Measurements from ENCODE around the gene ESRRG. TPM values are rescaled to one million over a fixed set of nuclear protein-coding genes. Genes with fewer than 3 reads are reported as not detected.

Gene ESRRG
- total RNA-seq, 2 donors from 2014 or later, result 5.1 to 6.7 TPM

DNA sequence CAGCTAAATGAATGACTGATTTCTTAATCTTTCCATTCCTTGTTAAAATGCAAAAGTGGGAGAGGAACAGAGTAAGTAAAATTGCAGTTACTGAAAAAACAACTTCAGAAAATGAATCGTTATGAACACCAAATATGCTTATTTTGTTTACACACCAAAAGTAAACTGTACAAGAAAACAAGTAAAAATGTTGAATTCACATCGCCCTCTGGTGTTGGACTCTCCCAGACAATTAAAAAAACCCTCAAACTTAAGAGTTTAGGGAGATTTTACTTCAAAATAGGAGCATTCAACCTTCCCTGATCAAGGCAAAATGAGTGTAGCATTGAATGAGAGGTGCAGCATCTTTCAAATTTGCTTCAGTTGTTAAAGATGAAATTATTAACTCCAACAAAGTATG lies 19.4 kb upstream of the ESRRG start:
- WGBS, 2 experiments (ENCODE audit: insufficient coverage in 1 of 2, insufficient read length in 1 of 2), result 41% methylated on average over 2 of the region's 2 CpGs; no CpG with 5 or more reads in 1 of the 2 experiments
- H3K27ac ChIP-seq (ENCODE audit: low read depth, low read length), result no peak overlapping the region
- Mint-ChIP-seq H3K4me3 (no peak overlapping the region), H3K27ac (no peak overlapping the region), H3K27me3 (ENCODE audit: insufficient read depth) (no peaks in the 10 kb centered on the region), H3K9me3 (no peaks in the 10 kb centered on the region), H3K4me1 (peaks cover 25% of the 10 kb centered on the region), H3K36me3 (ENCODE audit: low read depth) (no peaks in the 10 kb centered on the region)
- H3K4me3 ChIP-seq (ENCODE audit: low read length), result no peak overlapping the region
- no peaks in the 10 kb centered on the region for H3K36me3 ChIP-seq (ENCODE audit: control insufficient read depth, insufficient read depth, low read length)
- H3K4me1 ChIP-seq (ENCODE audit: control insufficient read depth, insufficient read depth, low read length), result no peaks in the 10 kb centered on the region
- DNase-seq, result no peak
- no peak overlapping the region for H3K9ac ChIP-seq (ENCODE audit: extremely low read depth, low read length, poor library complexity, severe bottlenecking)
- no peaks in the 10 kb centered on the region for H3K9me3 ChIP-seq (ENCODE audit: control insufficient read depth, low read length)
- no peaks in the 10 kb centered on the region for H3K27me3 ChIP-seq (ENCODE audit: control insufficient read depth, insufficient read depth, low read length, poor library complexity, severe bottlenecking)
- TF ChIP-seq, protein P1, sequence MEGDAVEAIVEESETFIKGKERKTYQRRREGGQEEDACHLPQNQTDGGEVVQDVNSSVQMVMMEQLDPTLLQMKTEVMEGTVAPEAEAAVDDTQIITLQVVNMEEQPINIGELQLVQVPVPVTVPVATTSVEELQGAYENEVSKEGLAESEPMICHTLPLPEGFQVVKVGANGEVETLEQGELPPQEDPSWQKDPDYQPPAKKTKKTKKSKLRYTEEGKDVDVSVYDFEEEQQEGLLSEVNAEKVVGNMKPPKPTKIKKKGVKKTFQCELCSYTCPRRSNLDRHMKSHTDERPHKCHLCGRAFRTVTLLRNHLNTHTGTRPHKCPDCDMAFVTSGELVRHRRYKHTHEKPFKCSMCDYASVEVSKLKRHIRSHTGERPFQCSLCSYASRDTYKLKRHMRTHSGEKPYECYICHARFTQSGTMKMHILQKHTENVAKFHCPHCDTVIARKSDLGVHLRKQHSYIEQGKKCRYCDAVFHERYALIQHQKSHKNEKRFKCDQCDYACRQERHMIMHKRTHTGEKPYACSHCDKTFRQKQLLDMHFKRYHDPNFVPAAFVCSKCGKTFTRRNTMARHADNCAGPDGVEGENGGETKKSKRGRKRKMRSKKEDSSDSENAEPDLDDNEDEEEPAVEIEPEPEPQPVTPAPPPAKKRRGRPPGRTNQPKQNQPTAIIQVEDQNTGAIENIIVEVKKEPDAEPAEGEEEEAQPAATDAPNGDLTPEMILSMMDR (conservative IDR thresholded peaks at IDR 0.05), result peak; percentile 77

DNA sequence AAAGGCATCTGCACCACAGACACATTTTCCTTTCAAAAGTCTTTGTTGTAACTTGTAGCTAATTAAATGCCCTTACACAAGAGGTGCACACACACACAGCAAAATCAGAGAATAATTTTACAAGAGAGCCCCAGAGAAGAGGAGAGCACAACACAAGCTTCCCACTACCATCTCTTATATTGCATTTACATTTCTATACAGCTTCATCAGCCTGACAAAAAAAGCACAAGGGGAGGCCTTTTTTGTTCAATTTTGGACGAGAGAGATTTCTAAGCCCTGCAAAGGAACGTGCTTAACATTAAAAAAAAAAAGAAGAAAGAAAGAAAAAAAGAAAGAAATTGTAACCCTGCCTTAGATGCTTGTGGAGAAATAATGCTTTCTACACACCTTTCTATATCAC lies 17.1 kb upstream of the ESRRG start:
- peaks cover 27% of the 10 kb centered on the region for H3K4me1 Mint-ChIP-seq
- H3K27ac ChIP-seq (ENCODE audit: low read depth, low read length), result peak overlapping the region; percentile 12
- DNase-seq, result no peak
- H3K36me3 ChIP-seq (ENCODE audit: control insufficient read depth, insufficient read depth, low read length), result no peaks in the 10 kb centered on the region
- H3K27me3 ChIP-seq (ENCODE audit: control insufficient read depth, insufficient read depth, low read length, poor library complexity, severe bottlenecking), result no peaks in the 10 kb centered on the region
- H3K9me3 ChIP-seq (ENCODE audit: control insufficient read depth, low read length), result no peaks in the 10 kb centered on the region
- TF ChIP-seq, protein P1 (conservative IDR thresholded peaks at IDR 0.05), result no peak
- no peaks in the 10 kb centered on the region for H3K27me3 Mint-ChIP-seq (ENCODE audit: insufficient read depth)
- no peak overlapping the region for H3K9ac ChIP-seq (ENCODE audit: extremely low read depth, low read length, poor library complexity, severe bottlenecking)
- H3K4me3 ChIP-seq (ENCODE audit: low read length), result no peak overlapping the region
- H3K36me3 Mint-ChIP-seq (ENCODE audit: low read depth), result no peaks in the 10 kb centered on the region
- 10 to 50% methylated on average over 1 to 2 of the region's 2 CpGs for WGBS, 2 experiments (ENCODE audit: insufficient coverage in 1 of 2, insufficient read length in 1 of 2)
- H3K4me1 ChIP-seq (ENCODE audit: control insufficient read depth, insufficient read depth, low read length), result peaks cover 3% of the 10 kb centered on the region
- H3K9me3 Mint-ChIP-seq, result no peaks in the 10 kb centered on the region
- H3K27ac Mint-ChIP-seq, result no peak overlapping the region
- H3K4me3 Mint-ChIP-seq, result no peak overlapping the region

DNA sequence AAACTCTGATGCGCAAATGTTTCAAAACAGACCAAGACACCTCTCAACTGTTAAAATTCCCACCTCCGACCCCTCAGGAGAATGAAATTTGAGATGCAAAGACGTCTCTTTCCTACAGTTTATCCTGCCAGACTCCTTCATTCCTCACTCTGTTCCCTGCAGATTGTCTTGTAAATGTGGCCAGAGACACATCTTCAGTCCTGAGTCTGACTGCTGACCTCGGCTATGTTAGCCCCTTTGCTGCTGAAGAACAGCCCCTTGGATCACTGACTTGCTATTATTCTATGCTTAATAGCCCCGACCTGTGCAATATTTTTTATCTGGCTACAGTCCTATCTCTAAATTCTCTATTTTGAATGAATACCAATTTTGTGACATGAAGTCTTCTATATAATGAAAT lies 16.6 kb upstream of the ESRRG start:
- DNase-seq, result no peak
- H3K4me1 Mint-ChIP-seq, result peaks cover 27% of the 10 kb centered on the region
- no peaks in the 10 kb centered on the region for H3K27me3 Mint-ChIP-seq (ENCODE audit: insufficient read depth)
- 33 to 35% methylated on average over 3 to 5 of the region's 5 CpGs for WGBS, 2 experiments (ENCODE audit: insufficient coverage in 1 of 2, insufficient read length in 1 of 2)
- Histone ChIP-seq H3K9ac (ENCODE audit: extremely low read depth, low read length, poor library complexity, severe bottlenecking) (no peak overlapping the region), H3K27ac (ENCODE audit: low read depth, low read length) (peak overlapping the region; percentile 19), H3K27me3 (ENCODE audit: control insufficient read depth, insufficient read depth, low read length, poor library complexity, severe bottlenecking) (no peaks in the 10 kb centered on the region), H3K4me1 (ENCODE audit: control insufficient read depth, insufficient read depth, low read length) (peaks cover 3% of the 10 kb centered on the region), H3K4me3 (ENCODE audit: low read length) (no peak overlapping the region), H3K9me3 (ENCODE audit: control insufficient read depth, low read length) (no peaks in the 10 kb centered on the region), H3K36me3 (ENCODE audit: control insufficient read depth, insufficient read depth, low read length) (no peaks in the 10 kb centered on the region)
- H3K4me3 Mint-ChIP-seq, result no peak overlapping the region
- H3K36me3 Mint-ChIP-seq (ENCODE audit: low read depth), result no peaks in the 10 kb centered on the region
- no peaks in the 10 kb centered on the region for H3K9me3 Mint-ChIP-seq
- TF ChIP-seq, protein P1 (conservative IDR thresholded peaks at IDR 0.05), result no peak
- H3K27ac Mint-ChIP-seq, result no peak overlapping the region

Measured in endodermal cell (in vitro differentiated cells).